H9 (cell line): ENCODE data around the gene WBP1L. TPM values are rescaled to one million over a fixed set of nuclear protein-coding genes. Genes with fewer than 3 reads are reported as not detected.

Experiments
- DNase-seq: peaks from one replicate; pipeline ENCODE4 v3.0.0-alpha.2; 2017
- H2AFZ ChIP-seq: one replicate; pipeline ENCODE4 v1.6.1; 2013; ENCODE audit warnings: mild to moderate bottlenecking, low read length, control low read depth, moderate library complexity
- H2AK5ac ChIP-seq: 2 replicates; pipeline ENCODE4 v1.6.1; 2013; ENCODE audit warnings: low read length, control low read depth, mixed read lengths; ENCODE audit not compliant: insufficient read length
- H2BK120ac ChIP-seq: one replicate; pipeline ENCODE4 v1.6.1; 2013; ENCODE audit warnings: low read depth, mild to moderate bottlenecking, low read length, control low read depth, inconsistent platforms; ENCODE audit not compliant: poor library complexity, severe bottlenecking
- H2BK12ac ChIP-seq: 2 replicates; pipeline ENCODE4 v1.6.1; 2013; ENCODE audit warnings: low read length, control low read depth, mixed read lengths, low read depth; ENCODE audit not compliant: insufficient read length
- H2BK15ac ChIP-seq: 2 replicates; pipeline ENCODE4 v1.6.1; 2013; ENCODE audit warnings: low read depth, low read length, control low read depth
- H2BK20ac ChIP-seq: one replicate; pipeline ENCODE4 v1.6.1; 2013; ENCODE audit warnings: low read depth, mild to moderate bottlenecking, low read length, control low read depth, inconsistent platforms; ENCODE audit not compliant: poor library complexity, severe bottlenecking
- H2BK5ac ChIP-seq: 2 replicates; pipeline ENCODE4 v1.6.1; 2013; ENCODE audit warnings: low read length, control low read depth, mixed read lengths; ENCODE audit not compliant: insufficient read length
- H3K14ac ChIP-seq: 2 replicates; pipeline ENCODE4 v1.6.1; 2013; ENCODE audit warnings: low read length, control low read depth; ENCODE audit not compliant: insufficient read depth
- H3K18ac ChIP-seq: 2 replicates; pipeline ENCODE4 v1.6.1; 2013; ENCODE audit warnings: low read depth, mild to moderate bottlenecking, mixed read lengths, low read length, control low read depth; ENCODE audit not compliant: insufficient read length
- H3K23ac ChIP-seq: 2 replicates; pipeline ENCODE4 v1.6.1; 2013; ENCODE audit warnings: low read length, control low read depth, mixed read lengths, low read depth; ENCODE audit not compliant: insufficient read length
- H3K23me2 ChIP-seq: 2 replicates; pipeline ENCODE4 v1.6.1; 2013; ENCODE audit warnings: low read depth, mild to moderate bottlenecking, mixed read lengths, low read length, control low read depth; ENCODE audit not compliant: insufficient read length, poor library complexity, severe bottlenecking
- H3K27ac ChIP-seq: 2 replicates; pipeline ENCODE4 v1.5.1; 2013; ENCODE audit warnings: low read length, control low read depth, mixed read lengths, low read depth; ENCODE audit not compliant: insufficient read length
- H3K27me3 ChIP-seq: 2 replicates; pipeline ENCODE4 v1.6.1; 2013; ENCODE audit warnings: low read length, control low read depth, inconsistent platforms; ENCODE audit not compliant: insufficient read depth
- H3K4ac ChIP-seq: 2 replicates; pipeline ENCODE4 v1.6.1; 2013; ENCODE audit warnings: low read depth, mild to moderate bottlenecking, control low read depth, inconsistent platforms, low read length, moderate library complexity
- H3K4me1 ChIP-seq: 2 replicates; pipeline ENCODE4 v1.6.1; 2013; ENCODE audit warnings: low read length, control low read depth, inconsistent platforms; ENCODE audit not compliant: insufficient read depth
- H3K4me2 ChIP-seq: 2 replicates; pipeline ENCODE4 v1.6.1; 2013; ENCODE audit warnings: low read length, control low read depth, mixed read lengths; ENCODE audit not compliant: insufficient read length, insufficient read depth
- H3K56ac ChIP-seq: 2 replicates; pipeline ENCODE4 v1.6.1; 2013; ENCODE audit warnings: low read depth, mild to moderate bottlenecking, mixed read lengths, low read length, control low read depth; ENCODE audit not compliant: insufficient read length
- H3K79me1 ChIP-seq: 2 replicates; pipeline ENCODE4 v1.6.1; 2013; ENCODE audit warnings: low read depth, mild to moderate bottlenecking, moderate library complexity, low read length, control low read depth, inconsistent platforms; ENCODE audit not compliant: insufficient read depth, poor library complexity, severe bottlenecking
- H3K79me2 ChIP-seq: 2 replicates; pipeline ENCODE4 v1.6.1; 2013; ENCODE audit warnings: low read length, control low read depth, inconsistent platforms; ENCODE audit not compliant: insufficient read depth
- H3K9ac ChIP-seq: 2 replicates; pipeline ENCODE4 v1.6.1; 2013; ENCODE audit warnings: low read length, control low read depth, mixed read lengths; ENCODE audit not compliant: insufficient read length; ENCODE audit errors: extremely low read depth
- H3K9me3 ChIP-seq: one replicate; pipeline ENCODE4 v1.6.1; 2013; ENCODE audit warnings: low read depth, low read length, inconsistent platforms; ENCODE audit not compliant: control insufficient read depth
- H3T11ph ChIP-seq: one replicate; pipeline ENCODE4 v1.6.1; 2013; ENCODE audit warnings: mild to moderate bottlenecking, low read length, control low read depth, inconsistent platforms
- H4K20me1 ChIP-seq: one replicate; pipeline ENCODE4 v1.6.1; 2013; ENCODE audit not compliant: control insufficient read depth, insufficient read length, insufficient read depth
- H4K5ac ChIP-seq: 2 replicates; pipeline ENCODE4 v1.6.1; 2013; ENCODE audit warnings: low read depth, mild to moderate bottlenecking, mixed read lengths, low read length, control low read depth; ENCODE audit not compliant: insufficient read length
- H4K8ac ChIP-seq: replicated peaks from 2 replicates; pipeline ENCODE4 v1.6.1; 2013; ENCODE audit warnings: low read length, control low read depth, mixed read lengths, low read depth; ENCODE audit not compliant: insufficient read length
- H4K91ac ChIP-seq: 2 replicates; pipeline ENCODE4 v1.6.1; 2013; ENCODE audit warnings: low read depth, mild to moderate bottlenecking, moderate library complexity, mixed read lengths, low read length, control low read depth; ENCODE audit not compliant: insufficient read length
- H3K27ac Mint-ChIP-seq, 3 experiments: 2 replicates in 2 of 3; 3 replicates in 1 of 3; pipeline ENCODE4 v1.8.0; 2020 to 2021; ENCODE audit warnings: mixed read lengths in 3 of 3, mild to moderate bottlenecking in 1 of 3, moderate library complexity in 1 of 3
- H3K27me3 Mint-ChIP-seq: 2 replicates; pipeline ENCODE4 v1.8.0; 2021; ENCODE audit warnings: low read depth, mild to moderate bottlenecking, moderate library complexity, mixed read lengths
- H3K36me3 Mint-ChIP-seq, 3 experiments: 2 replicates in 2 of 3; 3 replicates in 1 of 3; pipeline ENCODE4 v1.8.0; 2020 to 2021; ENCODE audit warnings: low read depth in 3 of 3, mixed read lengths in 3 of 3; ENCODE audit not compliant: insufficient read depth in 1 of 3
- H3K4me1 Mint-ChIP-seq, 2 experiments: 2 replicates each; pipeline ENCODE4 v1.8.0; 2020; ENCODE audit warnings: mixed read lengths in 2 of 2
- H3K4me3 Mint-ChIP-seq, 2 experiments: 2 replicates in 1 of 2; 3 replicates in 1 of 2; pipeline ENCODE4 v1.8.0; 2020 to 2021; ENCODE audit warnings: mild to moderate bottlenecking in 2 of 2, mixed read lengths in 2 of 2, moderate library complexity in 1 of 2
- H3K9me3 Mint-ChIP-seq, 2 experiments: 2 replicates in 1 of 2; 3 replicates in 1 of 2; pipeline ENCODE4 v1.8.0; 2020; ENCODE audit warnings: mild to moderate bottlenecking in 2 of 2, mixed read lengths in 2 of 2, moderate library complexity in 1 of 2
- CTCF ChIP-seq: fragments of 200-600 bp; sonication (generic); conservative IDR thresholded peaks from 3 replicates; pipeline ENCODE4 v1.8.0; 2021; ENCODE audit warnings: antibody characterized with exemption, mild to moderate bottlenecking
- WGBS: extraction: QIAGEN DNeasy Blood & Tissue Kit; methylation state at CpG from one replicate; pipeline ENCODE4 v1.1.7; 2013; ENCODE audit warnings: missing lambda C conversion rate, low lambda C conversion rate, mixed read lengths; ENCODE audit not compliant: insufficient read length; ENCODE audit errors: extremely low coverage; 5-methylcytosine and 5-hydroxymethylcytosine counted together
- total RNA-seq: library from RNA; stranded (reverse); gene quantifications from 2 replicates; pipeline ENCODE4 v1.2.1, GENCODE V29; 2021

WBP1L gene
- total RNA-seq, 1 experiment from 2014 or later, result 23.8 TPM

GRCh38 chr10:102713539-102713813 is 30.3 kb upstream of the WBP1L start:
- H4K91ac ChIP-seq, result no peak overlapping the region
- H3K23me2 ChIP-seq, result peaks cover 11% of the 10 kb centered on the region
- no peaks in the 10 kb centered on the region for H3K9me3 Mint-ChIP-seq

More at GRCh38 chr10:102713539-102713813, 30.3 kb upstream of the WBP1L start:
- Histone ChIP-seq H2BK15ac (no peak overlapping the region), H4K20me1 (no peaks in the 10 kb centered on the region), H2BK12ac (no peak overlapping the region), H3K56ac (no peak overlapping the region), H3K9me3 (no peaks in the 10 kb centered on the region), H3K23ac (no peak overlapping the region), H4K5ac (no peak overlapping the region), H3K27me3 (no peaks in the 10 kb centered on the region), H3K4ac (no peak overlapping the region), H2AFZ (peak overlapping the region; percentile 11), H2BK5ac (no peak overlapping the region), H4K8ac (no peak overlapping the region), H2AK5ac (no peak overlapping the region), H3K18ac (peak overlapping the region; percentile 59), H3K9ac (peak overlapping the region; percentile 82), H3T11ph (no peak overlapping the region), H2BK120ac (no peak overlapping the region), H3K14ac (no peak overlapping the region), H3K4me1 (peaks cover 6% of the 10 kb centered on the region; the same call in 1 of the 2 replicates), H2BK20ac (no peak overlapping the region), H3K79me1 (peaks cover 3% of the 10 kb centered on the region), H3K4me2 (peak overlapping the region; percentile 95), H3K27ac (no peak overlapping the region), H3K79me2 (peaks cover 3% of the 10 kb centered on the region; the same call in 1 of the 2 replicates)
- WGBS, result no CpG with 5 or more reads among the region's 13 CpGs
- Mint-ChIP-seq H3K4me3 (peak overlapping the region; percentile 83 to 92), H3K27ac (peak overlapping the region; percentile 46 to 97 (median 94)), H3K27me3 (no peaks in the 10 kb centered on the region), H3K36me3 (peaks cover 4 to 20% (median 8%) of the 10 kb centered on the region in 3 experiments; a peak in 6 of 7 replicates), H3K4me1 (peaks cover 35 to 41% of the 10 kb centered on the region in 2 experiments)
- TF ChIP-seq CTCF, result no peak
- no peak for DNase-seq
